HG03280 (cell line): ENCODE results near the gene DHRS4L2.
"Not testable (repeated sequence)": the region's sequence is repeated elsewhere in the genome, so short reads cannot be mapped to it uniquely, and the experiment has no call there.

Source experiments
- ATAC-seq: cut with Tn5 transposase; IDR thresholded peaks from one replicate; pipeline ENCODE4 v1.9.1; 2021; ENCODE audit warnings: mild to moderate bottlenecking, moderate library complexity; ENCODE audit not compliant: unreplicated experiment

DHRS4L2 gene

DNA sequence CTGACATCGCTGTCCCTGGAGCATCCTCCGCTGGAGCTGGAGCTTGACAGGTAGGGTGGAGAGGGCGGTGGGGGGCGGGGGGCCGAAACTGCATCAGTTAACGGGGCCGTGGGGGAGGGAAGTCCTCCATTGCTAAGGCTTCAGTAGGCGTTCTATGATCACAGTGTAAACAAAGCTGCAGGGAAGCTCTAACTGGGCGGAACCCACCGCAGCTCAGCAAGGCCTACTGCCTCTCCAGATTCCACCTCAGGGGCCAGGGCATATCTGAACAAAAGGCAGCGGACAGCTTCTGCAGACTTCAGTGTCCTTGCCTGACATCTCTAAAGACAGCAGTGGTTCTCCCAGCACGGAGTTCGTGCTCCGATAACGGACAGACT is 18.5 kb upstream of the DHRS4L2 start:
- not testable (repeated sequence) for ATAC-seq

DNA sequence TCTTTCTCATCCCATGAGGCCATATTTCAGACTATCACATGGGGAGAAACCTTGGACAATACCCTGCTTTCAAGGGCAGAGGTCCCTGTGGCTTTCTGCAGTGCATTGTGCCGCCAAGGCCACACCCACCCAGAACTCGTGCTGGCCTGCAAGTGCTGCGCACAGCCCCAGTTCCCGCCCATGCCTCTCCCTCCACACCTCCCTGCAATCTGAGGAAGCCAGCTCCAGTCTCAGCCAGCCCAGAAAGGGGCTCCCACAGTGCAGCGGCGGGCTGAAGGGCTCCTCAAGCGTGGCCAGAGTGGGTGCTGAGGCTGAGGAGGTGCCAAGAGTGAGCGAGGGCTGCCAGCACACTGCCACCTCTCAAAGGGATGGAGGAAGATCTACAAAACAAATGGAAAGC is 15.6 kb upstream of the DHRS4L2 start:
- ATAC-seq, result not testable (repeated sequence)

DNA sequence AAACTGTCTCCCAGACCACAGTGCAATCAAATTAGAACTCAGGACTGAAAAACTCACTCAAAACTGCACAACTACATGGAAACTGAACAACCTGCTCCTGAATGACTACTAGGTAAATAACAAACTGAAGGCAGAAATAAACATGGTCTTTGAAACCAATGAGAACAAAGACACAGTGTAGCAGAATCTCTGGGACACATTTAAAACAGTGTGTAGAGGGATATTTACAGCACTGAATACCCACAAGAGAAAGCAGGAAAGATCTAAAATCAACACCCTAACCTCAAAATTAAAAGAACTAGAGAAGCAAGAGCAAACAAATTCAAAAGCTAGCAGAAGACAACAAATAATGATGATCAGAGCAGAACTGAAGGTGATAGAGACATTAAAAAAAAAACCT is 14.7 kb upstream of the DHRS4L2 start:
- ATAC-seq, result not testable (repeated sequence)

DNA sequence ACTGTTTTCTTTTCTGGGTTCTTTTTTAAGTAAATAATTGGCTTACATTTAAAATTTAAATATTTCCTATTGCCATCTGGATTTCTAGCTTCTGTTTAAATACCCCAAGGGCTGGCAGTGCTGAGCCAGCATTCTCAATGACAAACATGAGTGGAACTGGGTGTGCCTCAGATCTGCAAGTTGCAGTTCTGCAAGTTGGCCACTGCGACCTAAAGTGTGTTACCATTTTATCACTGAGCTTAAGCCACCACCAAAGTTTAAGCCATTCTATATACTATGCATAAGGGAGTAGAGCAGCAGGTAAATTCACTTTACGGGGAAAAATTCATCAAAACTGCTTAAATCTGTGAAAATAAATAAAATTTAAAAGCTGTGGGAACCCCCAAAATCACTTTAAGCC is 11.5 kb upstream of the DHRS4L2 start:
- ATAC-seq, result not testable (repeated sequence)

GRCh38 chr14:23981951-23982813 is 6.5 kb upstream of the DHRS4L2 start:
- ATAC-seq, result not testable (repeated sequence)

DNA sequence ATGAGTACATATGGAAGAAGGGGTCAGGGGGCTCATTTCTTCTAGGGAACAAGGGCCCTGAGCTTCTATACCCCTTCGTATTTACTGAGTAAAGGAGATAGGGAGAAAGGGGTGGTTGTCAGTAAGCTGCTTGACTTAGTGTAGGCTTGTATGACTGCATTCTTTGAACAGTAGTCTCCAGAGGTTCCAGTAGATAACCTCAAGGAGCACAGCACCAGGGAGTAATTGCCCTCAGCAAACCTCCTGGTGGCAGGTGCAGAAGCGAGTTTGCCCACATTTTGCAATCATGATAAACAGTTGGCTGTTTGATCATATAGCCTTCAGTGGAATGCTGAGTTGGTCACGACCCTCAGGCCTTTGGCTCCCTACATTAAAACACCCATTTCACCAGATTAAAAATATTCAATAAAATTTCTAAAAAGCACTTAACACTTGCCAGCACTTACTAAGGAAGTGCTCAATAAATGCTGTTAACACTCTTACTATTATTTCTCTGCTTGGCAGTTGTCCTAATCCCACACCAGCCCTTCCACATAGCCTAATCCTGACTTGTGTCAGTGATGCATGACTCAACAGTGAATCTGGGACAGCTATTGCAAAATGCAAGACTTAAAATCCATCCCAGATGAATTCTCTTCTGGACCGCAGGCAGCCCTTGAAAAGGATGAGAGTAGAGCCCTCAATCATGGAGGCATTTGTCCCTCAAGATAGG is 3.7 kb upstream of the DHRS4L2 start:
- ATAC-seq, result no peak

DNA sequence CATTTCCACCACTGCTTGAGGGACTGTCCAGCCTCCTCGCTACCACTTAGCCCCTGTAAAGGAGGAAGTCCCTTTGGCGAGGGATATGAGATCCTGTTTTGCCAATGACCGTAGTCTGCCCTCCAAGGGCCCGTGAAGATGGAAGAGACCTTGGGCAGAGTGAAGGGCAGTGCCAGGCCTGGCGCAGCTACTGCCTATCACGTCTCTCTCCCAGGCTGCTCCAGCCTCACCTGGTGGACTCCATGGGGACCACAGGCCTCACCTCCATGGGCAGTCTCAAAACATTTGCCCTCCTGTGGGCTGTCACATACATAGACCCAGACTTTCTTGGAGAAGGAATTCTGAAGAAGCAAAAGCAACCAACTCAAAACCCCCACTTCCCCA is 514 bp upstream of the DHRS4L2 start:
- not testable (repeated sequence) for ATAC-seq

DNA sequence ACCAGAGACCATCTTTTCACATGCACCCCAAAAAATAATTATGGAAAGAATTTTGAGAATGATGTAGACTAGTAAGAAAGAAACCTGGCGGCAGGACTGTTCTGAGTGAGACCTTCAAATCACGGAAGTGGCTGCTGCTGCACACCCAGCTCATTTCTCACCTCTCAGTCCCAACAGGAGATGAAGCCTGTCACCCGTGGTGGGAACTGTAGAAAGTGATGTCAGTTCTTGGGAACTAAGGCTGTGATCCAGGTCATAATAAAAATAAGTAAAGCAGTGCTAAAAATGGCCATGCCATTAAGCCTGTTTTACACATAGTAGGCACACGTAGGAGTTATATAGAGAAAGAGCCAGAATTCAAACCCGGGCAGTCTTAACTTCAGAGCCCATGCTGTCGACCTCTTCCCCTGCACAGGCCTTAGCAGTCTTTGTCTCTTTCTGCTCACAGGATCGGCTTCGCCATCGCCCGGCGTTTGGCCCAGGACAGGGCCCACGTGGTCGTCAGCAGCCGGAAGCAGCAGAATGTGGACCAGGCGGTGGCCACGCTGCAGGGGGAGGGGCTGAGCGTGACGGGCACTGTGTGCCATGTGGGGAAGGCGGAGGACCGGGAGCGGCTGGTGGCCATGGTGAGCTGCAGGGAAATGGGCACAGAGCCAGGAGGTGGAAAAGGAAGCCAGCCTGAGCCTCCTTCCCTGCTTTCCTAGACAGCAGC is 1.2 kb downstream of the DHRS4L2 start:
- not testable (repeated sequence) for ATAC-seq

DNA sequence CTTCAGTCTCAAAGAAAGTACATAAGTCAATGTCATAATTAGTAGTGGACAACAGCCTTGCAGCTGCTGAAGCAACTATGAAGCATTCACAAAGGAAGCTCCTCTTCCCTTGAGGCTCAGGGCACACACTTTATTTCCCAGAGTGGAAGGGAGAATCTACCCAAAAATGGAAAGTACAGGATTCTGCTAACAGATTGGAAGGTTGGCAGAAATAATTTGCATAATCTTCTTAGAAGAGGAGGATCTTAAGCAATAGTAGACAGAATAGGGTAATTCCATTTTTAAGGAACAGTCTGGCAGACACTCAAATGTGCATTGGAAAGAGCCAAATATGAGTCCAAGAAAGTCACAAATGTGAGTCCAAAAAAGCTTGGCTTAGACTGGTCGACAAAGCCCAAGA is 2.2 kb downstream of the DHRS4L2 start:
- not testable (repeated sequence) for ATAC-seq

- not testable (repeated sequence) for ATAC-seq
Measured at GRCh38 chr14:23993042-23993441, 4.3 kb downstream of the DHRS4L2 start.

DNA sequence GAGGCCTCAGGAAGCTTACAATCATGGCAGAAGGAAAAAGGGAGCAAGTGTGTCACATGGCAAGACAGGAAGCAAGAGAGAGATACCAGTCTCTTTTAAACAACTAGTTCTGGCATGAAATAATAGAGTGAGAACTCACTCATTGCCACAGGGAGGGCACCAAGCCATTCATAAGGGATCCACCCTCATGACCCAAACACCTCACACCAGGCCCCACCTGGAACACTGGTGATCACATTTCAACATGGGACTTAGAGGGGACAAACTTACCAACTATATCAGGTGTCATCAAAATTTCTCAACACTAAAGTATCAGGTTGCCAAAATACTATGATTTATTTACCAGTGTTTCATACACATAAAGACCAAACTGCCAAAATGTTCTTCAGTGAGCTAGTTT is 7.3 kb downstream of the DHRS4L2 start:
- ATAC-seq, result not testable (repeated sequence)

- not testable (repeated sequence) for ATAC-seq
Measured at GRCh38 chr14:23996825-23997224, 8.1 kb downstream of the DHRS4L2 start.

DNA sequence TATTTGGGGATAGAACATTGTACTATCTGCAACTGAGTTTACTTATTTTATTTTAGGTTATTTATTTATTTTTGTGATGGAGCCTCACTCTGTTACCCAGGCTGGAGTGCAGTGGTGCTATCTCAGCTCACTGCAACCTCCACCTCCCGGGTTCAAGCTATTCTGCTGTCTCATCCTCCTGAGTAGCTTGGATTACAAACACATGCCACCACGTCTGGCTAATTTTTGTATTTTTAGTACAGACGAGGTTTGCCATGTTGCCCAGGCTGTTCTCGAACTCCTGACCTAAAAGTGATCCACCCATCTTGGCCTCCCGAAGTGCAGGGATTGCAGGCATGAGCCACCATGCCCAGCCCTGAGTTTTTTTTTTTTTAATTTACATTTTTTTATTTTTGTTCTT is 10.9 kb downstream of the DHRS4L2 start:
- not testable (repeated sequence) for ATAC-seq

GRCh38 chr14:24001078-24001477 is 12.3 kb downstream of the DHRS4L2 start:
- not testable (repeated sequence) for ATAC-seq

GRCh38 chr14:24001679-24002078 is 12.9 kb downstream of the DHRS4L2 start:
- not testable (repeated sequence) for ATAC-seq

GRCh38 chr14:24006471-24006816 is 17.7 kb downstream of the DHRS4L2 start:
- not testable (repeated sequence) for ATAC-seq

DNA sequence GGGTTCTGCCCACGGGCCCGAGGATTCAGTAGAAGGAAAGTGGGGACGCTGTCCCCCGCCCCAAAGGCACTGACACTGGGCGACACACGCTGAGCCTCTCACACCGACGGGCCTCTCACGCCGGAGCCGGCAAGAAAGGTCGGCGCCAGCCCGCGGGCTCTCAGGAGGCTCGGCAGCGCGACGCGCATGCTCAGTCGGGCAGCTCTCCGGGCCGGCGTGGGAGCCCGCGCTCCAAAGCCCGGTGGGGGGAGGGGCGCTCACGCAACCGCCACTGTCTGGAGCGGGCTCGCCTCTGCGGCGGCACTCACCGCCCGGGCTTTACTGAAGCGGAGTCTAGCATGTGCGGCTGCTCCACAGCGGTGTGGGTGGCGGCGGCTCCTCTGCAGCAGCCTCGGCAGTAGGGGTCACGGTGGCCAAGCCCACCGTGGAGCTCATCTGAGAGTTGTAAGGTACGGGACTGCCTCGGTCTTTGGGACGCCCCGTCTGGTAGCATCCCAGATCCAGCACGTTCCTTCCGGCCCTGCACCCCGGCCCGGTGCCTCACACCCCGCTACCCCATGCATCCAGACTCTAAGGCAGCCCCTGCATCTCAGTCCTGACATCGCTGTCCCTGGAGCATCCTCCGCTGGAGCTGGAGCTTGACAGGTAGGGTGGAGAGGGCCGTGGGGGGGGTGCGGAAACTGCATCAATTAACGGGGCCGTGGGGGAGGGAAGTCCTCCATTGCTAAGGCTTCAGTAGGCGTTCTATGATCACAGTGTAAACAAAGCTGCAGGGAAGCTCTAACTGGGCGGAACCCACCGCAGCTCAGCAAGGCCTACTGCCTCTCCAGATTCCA is 18.3 kb downstream of the DHRS4L2 start:
- ATAC-seq, result peak; percentile 89

GRCh38 chr14:24011051-24011450 is 22.3 kb downstream of the DHRS4L2 start:
- ATAC-seq, result no peak

- ATAC-seq, result not testable (repeated sequence)
Measured at GRCh38 chr14:24012726-24013273, 24.1 kb downstream of the DHRS4L2 start.
